KMS-11 (cell line): ENCODE measurements around the gene AKR7A2.

Source experiments
- H2AFZ ChIP-seq: fragments of 200-600 bp; sonication (generic); 2 replicates; pipeline ENCODE4 v1.6.1; 2016; ENCODE audit warnings: antibody characterized with exemption, mixed run types, low read depth
- H3K27ac ChIP-seq: fragments of 200-600 bp; sonication (generic); 2 replicates; pipeline ENCODE4 v1.6.1; 2016; ENCODE audit warnings: mild to moderate bottlenecking, mixed run types
- H3K27me3 ChIP-seq: fragments of 200-600 bp; sonication (generic); 2 replicates; pipeline ENCODE4 v1.6.1; 2017; ENCODE audit warnings: mild to moderate bottlenecking, low read depth, mixed run types, moderate library complexity; ENCODE audit not compliant: insufficient read depth
- H3K36me3 ChIP-seq: fragments of 200-600 bp; sonication (generic); 2 replicates; pipeline ENCODE4 v1.6.1; 2017; ENCODE audit warnings: mild to moderate bottlenecking, mixed run types; ENCODE audit not compliant: insufficient read depth
- H3K4me1 ChIP-seq: fragments of 200-600 bp; sonication (generic); 2 replicates; pipeline ENCODE4 v1.6.1; 2016; ENCODE audit warnings: mild to moderate bottlenecking, low read depth, mixed run types; ENCODE audit not compliant: poor library complexity, severe bottlenecking
- H3K4me2 ChIP-seq: fragments of 200-600 bp; sonication (generic); 2 replicates; pipeline ENCODE4 v1.7.0; 2016; ENCODE audit warnings: mild to moderate bottlenecking, mixed run types
- H3K4me3 ChIP-seq: fragments of 200-600 bp; sonication (generic); IDR thresholded peaks from 2 replicates; pipeline ENCODE4 v1.6.1; 2017; ENCODE audit warnings: low read depth, low read length, mixed read lengths; ENCODE audit not compliant: insufficient read depth
- H3K79me2 ChIP-seq: fragments of 200-600 bp; sonication (generic); 2 replicates; pipeline ENCODE4 v1.6.1; 2016; ENCODE audit warnings: low read depth, mixed run types; ENCODE audit not compliant: insufficient read depth
- H3K9ac ChIP-seq: fragments of 200-600 bp; sonication (generic); 2 replicates; pipeline ENCODE4 v1.6.1; 2016; ENCODE audit warnings: mild to moderate bottlenecking, mixed run types
- H4K20me1 ChIP-seq: fragments of 200-600 bp; sonication (generic); 2 replicates; pipeline ENCODE4 v1.6.1; 2016; ENCODE audit warnings: mild to moderate bottlenecking, mixed run types; ENCODE audit not compliant: insufficient read depth
- CTCF ChIP-seq: fragments of 200-600 bp; sonication (generic); conservative IDR thresholded peaks from 2 replicates; pipeline ENCODE4 v1.6.1; 2017; ENCODE audit warnings: low read depth, mild to moderate bottlenecking, antibody characterized with exemption, low read length, moderate library complexity, mixed read lengths

AKR7A2 gene

GRCh38 chr1:19343617-19344350 is 31.8 kb upstream of the AKR7A2 start:
- H3K4me3 ChIP-seq: no peak overlapping the region
- no peaks in the 10 kb centered on the region for H3K36me3 ChIP-seq
- H3K9ac ChIP-seq: no peak overlapping the region
- H2AFZ ChIP-seq: no peak overlapping the region
- no peak for TF ChIP-seq CTCF
- no peaks in the 10 kb centered on the region for H3K79me2 ChIP-seq
- H3K4me2 ChIP-seq: no peak overlapping the region
- H3K4me1 ChIP-seq: peaks cover 5% of the 10 kb centered on the region
- no peaks in the 10 kb centered on the region for H4K20me1 ChIP-seq
- H3K27me3 ChIP-seq: no peaks in the 10 kb centered on the region
- H3K27ac ChIP-seq: no peak overlapping the region

GRCh38 chr1:19342894-19343616 is 31.1 kb upstream of the AKR7A2 start:
- no peak overlapping the region for H3K27ac ChIP-seq
- no peaks in the 10 kb centered on the region for H3K27me3 ChIP-seq
- no peak overlapping the region for H3K4me2 ChIP-seq
- H3K4me1 ChIP-seq: peaks cover 2% of the 10 kb centered on the region
- TF ChIP-seq CTCF: no peak
- no peaks in the 10 kb centered on the region for H3K79me2 ChIP-seq
- no peak overlapping the region for H3K4me3 ChIP-seq
- no peak overlapping the region for H3K9ac ChIP-seq
- no peaks in the 10 kb centered on the region for H3K36me3 ChIP-seq
- H2AFZ ChIP-seq: no peak overlapping the region
- H4K20me1 ChIP-seq: no peaks in the 10 kb centered on the region

- no peak overlapping the region for H3K4me2 ChIP-seq
- TF ChIP-seq CTCF: no peak
- H2AFZ ChIP-seq: no peak overlapping the region
- H3K4me3 ChIP-seq: no peak overlapping the region
- H3K27ac ChIP-seq: no peak overlapping the region
- H3K9ac ChIP-seq: no peak overlapping the region
- no peaks in the 10 kb centered on the region for H3K79me2 ChIP-seq
- H3K27me3 ChIP-seq: no peaks in the 10 kb centered on the region
- H3K36me3 ChIP-seq: no peaks in the 10 kb centered on the region
- H4K20me1 ChIP-seq: no peaks in the 10 kb centered on the region
- no peaks in the 10 kb centered on the region for H3K4me1 ChIP-seq
Measured at GRCh38 chr1:19342062-19342750, 30.3 kb upstream of the AKR7A2 start.

- H3K27me3 ChIP-seq: no peaks in the 10 kb centered on the region
- no peak overlapping the region for H3K27ac ChIP-seq
- H3K4me2 ChIP-seq: no peak overlapping the region
- TF ChIP-seq CTCF: peak; percentile 87
- H4K20me1 ChIP-seq: no peaks in the 10 kb centered on the region
- H3K9ac ChIP-seq: no peak overlapping the region
- no peaks in the 10 kb centered on the region for H3K36me3 ChIP-seq
- no peak overlapping the region for H2AFZ ChIP-seq
- no peak overlapping the region for H3K4me3 ChIP-seq
- no peaks in the 10 kb centered on the region for H3K4me1 ChIP-seq
- no peaks in the 10 kb centered on the region for H3K79me2 ChIP-seq
Measured at GRCh38 chr1:19341201-19342061, 29.5 kb upstream of the AKR7A2 start.
